GM18505 (cell line): ENCODE results near the gene ODF2L.
"Not testable (repeated sequence)": the region's sequence is repeated elsewhere in the genome, so short reads cannot be mapped to it uniquely, and the experiment has no call there.

Source experiments
- ATAC-seq: cut with Tn5 transposase; IDR thresholded peaks from one replicate; pipeline ENCODE4 v1.9.1; 2021; ENCODE audit not compliant: unreplicated experiment
- POLR2A ChIP-seq: IDR thresholded peaks from 4 replicates; pipeline ENCODE4 v1.6.1; 2011; ENCODE audit warnings: borderline replicate concordance; ENCODE audit not compliant: insufficient read depth, insufficient read length; ENCODE audit errors: extremely low read depth

The ODF2L gene

GRCh38 chr1:86378813-86379212 lies 17.3 kb downstream of the ODF2L start:
- no peak for ATAC-seq
- TF ChIP-seq POLR2A: no peak

DNA sequence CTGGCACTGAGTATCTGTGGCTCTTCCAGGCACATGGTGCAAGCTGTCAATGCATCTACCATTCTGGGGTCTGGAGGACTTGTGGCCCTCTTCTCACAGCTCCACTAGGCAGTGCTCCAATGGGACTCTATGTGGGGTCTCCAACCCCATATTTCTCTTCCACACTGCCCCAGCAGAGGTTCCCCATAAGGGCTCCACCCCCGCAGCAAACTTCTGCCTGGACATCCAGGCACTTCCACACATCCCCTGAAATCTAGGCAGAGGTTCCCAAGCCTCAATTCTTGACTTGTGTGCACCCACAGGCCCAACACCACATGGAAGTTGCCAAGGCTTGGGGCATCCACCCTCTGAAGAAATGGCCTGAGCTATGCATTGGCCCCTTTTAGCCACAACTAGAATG lies 18.8 kb downstream of the ODF2L start:
- TF ChIP-seq POLR2A: no peak
- ATAC-seq: no peak

DNA sequence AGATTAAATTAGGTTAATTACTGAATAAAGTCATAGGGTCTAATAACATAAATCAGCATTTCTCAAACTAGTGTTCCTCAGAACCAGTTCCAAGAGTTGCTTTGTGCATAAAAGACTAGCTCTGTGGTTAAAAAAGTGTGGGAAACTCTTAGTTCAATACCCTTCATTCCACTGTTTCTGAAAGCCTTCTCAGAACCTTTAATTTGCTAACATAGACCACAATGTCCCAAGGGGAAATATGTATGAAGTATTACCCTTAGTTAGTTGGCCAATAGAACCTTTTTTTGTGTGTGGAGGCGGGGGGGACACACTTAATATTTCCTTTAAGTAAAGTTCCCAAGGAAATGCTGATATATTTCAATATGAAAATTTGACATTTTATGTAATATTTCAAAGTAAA lies 20.4 kb downstream of the ODF2L start:
- TF ChIP-seq POLR2A: no peak
- ATAC-seq: no peak

DNA sequence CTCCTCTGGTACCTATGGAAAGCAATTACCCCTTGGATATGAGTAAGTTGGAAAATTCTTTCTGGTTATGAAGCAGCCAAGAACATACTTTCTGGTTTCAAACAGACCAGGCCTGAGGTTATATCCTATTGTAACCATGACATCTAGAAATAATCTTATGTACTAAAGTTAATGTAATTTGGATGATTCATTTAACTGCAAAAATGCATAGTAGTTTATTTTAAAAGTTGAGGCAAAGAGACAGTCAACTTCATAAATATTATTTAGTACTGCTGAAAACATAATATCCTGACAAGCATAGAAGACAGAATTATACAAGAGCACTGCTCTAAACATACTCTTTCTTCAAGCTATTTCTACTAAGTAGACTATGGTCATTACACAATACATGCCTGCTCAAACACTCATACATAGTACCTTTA lies 25.5 kb downstream of the ODF2L start:
- no peak for TF ChIP-seq POLR2A
- no peak for ATAC-seq

DNA sequence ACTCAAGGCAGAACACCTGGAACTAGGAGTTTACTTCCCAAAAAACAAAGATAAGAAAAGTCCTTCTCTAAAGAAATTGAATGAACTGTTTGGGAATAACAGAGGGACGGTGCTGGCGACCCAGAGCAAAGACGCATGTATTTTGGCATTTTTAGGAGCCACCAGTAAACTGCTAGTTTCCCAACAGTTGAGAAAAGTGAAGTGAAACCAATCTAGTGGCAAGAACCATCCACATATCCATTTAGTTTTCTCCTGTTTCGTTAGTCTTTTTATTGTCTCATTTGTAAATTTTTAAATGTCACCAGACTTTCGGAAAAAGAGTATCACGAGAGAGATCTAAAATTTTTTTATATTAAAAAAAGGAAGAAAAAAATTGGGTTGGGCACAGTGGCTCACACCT lies 30.2 kb downstream of the ODF2L start:
- TF ChIP-seq POLR2A: no peak

GRCh38 chr1:86362807-86363206 lies 33.3 kb downstream of the ODF2L start:
- TF ChIP-seq POLR2A: no peak
- ATAC-seq: no peak

More for the DNA sequence above, 30.2 kb downstream of the ODF2L start:
- no peak for ATAC-seq

DNA sequence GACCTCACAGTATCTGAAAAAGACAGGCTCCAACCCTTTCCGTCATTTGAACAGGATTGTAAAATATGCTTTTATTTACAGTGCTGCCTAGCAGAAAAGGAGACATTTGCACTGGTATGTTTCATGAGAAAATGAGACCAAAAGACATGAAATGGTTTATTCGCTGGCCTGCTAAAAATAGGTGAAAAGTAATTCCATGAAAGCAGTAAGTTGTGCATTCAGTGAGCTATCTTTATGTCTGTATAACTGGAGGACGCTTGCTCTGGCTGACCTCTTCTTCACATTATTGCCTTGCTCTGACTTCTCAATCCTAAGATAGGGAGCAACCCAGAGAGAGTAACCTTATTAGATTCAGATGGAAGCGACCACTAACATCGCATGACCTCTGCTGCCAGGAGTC lies 38.3 kb downstream of the ODF2L start:
- no peak for TF ChIP-seq POLR2A
- ATAC-seq: no peak

DNA sequence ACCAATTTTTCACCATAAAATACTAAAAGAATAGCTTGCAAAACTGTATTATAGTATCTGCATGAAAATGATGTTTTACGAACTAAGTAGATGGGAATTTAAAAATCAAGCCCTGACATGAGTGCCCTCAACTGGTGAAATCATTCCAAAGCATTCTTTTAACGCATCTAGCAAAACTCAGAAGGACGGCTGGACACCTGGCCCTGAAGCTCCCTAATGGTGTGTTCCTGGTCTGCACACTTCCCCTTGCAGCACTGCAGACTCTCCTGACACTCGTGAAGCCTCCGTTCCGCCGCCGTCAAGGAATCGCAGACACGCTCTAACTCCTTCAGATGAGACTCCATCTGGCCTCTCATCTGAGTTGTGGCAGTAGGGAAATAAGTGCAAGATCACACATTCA lies 39.9 kb downstream of the ODF2L start:
- no peak for TF ChIP-seq POLR2A
- no peak for ATAC-seq

DNA sequence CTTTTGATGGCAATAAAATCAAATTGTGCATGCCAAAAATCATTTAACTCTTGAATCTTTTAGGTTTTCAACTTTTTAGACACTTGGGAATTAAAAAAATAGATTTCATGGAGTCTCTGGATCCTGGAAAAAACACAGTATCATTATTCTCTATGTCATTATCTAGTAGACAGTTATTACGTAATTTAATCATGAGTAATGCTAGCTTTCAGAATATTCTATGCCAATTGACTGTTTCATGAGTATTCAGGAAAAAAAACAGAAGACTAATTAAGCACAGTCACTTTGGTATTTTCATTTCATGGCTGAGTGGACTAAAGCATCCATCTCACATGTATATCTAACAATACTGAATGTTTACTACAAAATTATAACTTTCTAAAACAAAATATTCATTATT lies 44.0 kb downstream of the ODF2L start:
- no peak for TF ChIP-seq POLR2A
- ATAC-seq: no peak

DNA sequence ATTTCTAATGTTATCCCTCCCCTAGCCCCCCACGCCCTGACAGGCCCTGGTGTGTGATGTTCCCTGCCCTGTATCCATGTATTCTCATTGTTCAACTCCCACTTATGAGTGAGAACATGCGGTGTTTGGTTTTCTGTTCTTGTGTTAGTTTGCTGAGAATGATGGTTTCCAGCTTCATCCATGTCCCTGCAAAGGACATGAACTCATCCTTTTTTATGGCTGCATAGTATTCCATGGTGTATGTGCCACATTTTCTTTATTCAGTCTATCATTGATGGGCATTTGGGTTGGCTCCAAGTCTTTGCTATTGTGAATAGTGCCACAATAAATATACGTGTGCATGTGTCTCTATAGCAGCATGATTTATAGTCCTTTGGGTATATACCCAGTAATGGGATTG lies 45.9 kb downstream of the ODF2L start:
- not testable (repeated sequence) for ATAC-seq

DNA sequence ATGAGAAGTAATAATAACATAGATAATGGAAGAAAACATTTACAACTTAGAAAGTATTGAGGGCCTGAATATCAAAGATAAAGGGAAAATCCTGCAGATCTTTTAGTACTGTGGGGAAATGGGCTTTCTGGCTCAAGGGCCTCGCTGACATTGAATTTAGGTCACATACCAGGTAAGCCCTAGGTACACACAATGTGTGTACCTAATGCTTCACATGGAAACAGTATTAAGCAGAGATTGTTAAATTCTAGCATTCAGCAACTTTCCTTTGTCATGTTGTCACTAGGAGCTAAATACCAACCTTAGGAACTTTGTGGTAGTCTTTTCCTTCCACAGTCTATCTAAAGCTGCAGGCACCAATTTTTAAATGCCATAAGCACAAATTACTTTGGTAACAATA lies 49.7 kb downstream of the ODF2L start:
- TF ChIP-seq POLR2A: no peak
- no peak for ATAC-seq

DNA sequence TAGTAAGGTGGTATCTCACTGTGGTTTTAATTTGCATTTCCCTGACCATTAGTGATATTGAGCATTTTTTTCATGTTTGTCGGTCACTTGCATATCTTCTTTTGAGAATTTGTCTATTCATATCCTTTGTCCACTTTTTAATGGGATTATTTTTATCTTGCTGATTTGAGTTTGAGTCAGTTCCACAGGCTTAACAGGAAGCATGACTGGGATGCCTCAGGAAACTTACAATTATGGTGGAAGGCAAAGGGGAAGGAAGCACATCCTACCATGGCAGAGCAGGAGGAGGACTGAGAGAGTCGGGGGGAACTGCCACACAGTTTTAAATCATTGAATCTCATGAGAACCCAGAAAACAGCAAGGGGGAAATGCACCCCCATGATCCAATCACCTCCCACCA lies 51.1 kb downstream of the ODF2L start:
- no peak for TF ChIP-seq POLR2A
- no peak for ATAC-seq

GRCh38 chr1:86339906-86340305 lies 56.2 kb downstream of the ODF2L start:
- TF ChIP-seq POLR2A: no peak
- ATAC-seq: no peak

DNA sequence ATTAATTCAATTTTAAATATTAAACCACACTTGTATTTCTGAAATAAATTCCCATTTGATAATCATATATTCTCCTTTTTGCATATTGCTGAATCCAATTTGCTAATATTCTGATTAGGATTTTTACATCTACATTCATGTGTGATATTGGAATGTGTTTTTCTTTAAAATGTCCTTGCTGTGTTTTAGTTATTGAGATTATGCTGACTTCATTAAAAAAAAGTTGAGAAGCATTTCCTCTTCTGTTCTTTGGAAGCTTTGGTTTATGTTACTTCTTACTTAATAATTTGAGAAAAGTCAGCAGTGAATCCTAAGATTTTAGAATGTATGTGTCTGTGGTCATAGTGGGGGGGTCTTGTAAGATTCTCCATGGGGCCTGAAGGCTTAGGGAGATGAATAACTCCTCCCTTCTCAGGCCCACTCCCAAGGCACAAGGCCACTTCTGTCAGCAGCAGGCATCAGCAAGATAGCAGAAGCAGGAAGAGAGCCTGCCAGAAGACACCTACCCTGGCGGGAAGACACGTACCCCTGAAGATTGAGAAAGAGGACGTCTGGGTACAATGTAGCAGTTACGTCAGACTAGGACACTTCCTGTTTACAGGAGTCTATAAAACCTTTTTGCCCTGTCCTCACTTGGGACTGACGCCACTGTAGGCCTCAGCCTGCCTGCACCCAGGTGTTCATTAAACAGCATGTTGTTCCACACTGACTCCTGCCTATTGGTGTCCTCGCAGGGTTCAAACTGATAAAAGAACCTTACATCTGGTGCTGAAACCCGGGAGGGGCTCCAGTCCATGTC lies 56.9 kb downstream of the ODF2L start:
- TF ChIP-seq POLR2A: no peak
- ATAC-seq: no peak

DNA sequence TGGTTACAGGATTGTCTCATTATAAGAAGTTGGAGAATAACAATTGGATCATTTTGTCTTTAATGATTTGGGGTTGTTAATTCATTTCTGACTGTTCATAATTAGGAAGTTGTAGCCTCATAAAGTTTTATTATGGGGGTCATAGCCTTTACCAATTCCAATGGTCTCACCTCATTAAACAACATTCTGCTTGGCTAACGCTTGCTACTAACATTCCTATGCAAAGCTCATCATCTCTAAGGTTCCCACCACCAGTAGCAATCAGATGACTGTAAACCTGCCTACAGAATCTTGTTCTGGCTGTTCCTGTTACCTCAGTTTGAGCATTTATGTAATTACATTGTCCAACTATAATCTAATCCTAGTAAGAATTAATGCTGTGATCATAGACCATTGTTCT lies 60.2 kb downstream of the ODF2L start:
- TF ChIP-seq POLR2A: no peak
- no peak for ATAC-seq

DNA sequence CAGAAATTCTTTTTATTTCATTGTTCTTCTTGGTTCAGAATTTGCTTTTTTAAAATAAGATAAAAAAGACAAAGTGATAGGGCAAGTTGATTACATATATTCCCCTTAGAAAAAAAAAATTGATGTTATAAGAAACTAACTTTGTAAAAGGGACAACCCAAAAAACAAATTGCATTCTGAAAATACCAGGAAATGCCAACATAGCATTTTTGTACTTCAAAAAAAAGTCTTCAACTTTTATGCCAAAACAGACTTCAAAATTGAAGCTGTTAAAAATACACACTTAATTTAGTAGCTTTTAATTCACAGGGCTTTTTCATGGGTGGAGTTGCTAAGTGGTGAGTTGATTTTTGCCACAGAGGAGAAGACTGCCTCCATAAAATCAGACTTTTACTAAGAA lies 70.9 kb downstream of the ODF2L start:
- TF ChIP-seq POLR2A: no peak
- ATAC-seq: no peak
